ENCODE results near the gene ZBTB3.
"Not testable (repeated sequence)": the region's sequence is repeated elsewhere in the genome, so short reads cannot be mapped to it uniquely, and the experiment has no call there.

The ZBTB3 gene

GRCh38 chr11:62737196-62737595, 16.8 kb downstream of the ZBTB3 start:
- no peak overlapping the region for H3K4me3 ChIP-seq (ENCODE audit: control insufficient read depth, low read depth, low read length)
- TF ChIP-seq, protein P1, sequence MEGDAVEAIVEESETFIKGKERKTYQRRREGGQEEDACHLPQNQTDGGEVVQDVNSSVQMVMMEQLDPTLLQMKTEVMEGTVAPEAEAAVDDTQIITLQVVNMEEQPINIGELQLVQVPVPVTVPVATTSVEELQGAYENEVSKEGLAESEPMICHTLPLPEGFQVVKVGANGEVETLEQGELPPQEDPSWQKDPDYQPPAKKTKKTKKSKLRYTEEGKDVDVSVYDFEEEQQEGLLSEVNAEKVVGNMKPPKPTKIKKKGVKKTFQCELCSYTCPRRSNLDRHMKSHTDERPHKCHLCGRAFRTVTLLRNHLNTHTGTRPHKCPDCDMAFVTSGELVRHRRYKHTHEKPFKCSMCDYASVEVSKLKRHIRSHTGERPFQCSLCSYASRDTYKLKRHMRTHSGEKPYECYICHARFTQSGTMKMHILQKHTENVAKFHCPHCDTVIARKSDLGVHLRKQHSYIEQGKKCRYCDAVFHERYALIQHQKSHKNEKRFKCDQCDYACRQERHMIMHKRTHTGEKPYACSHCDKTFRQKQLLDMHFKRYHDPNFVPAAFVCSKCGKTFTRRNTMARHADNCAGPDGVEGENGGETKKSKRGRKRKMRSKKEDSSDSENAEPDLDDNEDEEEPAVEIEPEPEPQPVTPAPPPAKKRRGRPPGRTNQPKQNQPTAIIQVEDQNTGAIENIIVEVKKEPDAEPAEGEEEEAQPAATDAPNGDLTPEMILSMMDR (conservative IDR thresholded peaks at IDR 0.05; ENCODE audit: control insufficient read depth, insufficient read depth, low read depth, low read length) = no peak
- no peak for DNase-seq (ENCODE audit: low read depth)

DNA sequence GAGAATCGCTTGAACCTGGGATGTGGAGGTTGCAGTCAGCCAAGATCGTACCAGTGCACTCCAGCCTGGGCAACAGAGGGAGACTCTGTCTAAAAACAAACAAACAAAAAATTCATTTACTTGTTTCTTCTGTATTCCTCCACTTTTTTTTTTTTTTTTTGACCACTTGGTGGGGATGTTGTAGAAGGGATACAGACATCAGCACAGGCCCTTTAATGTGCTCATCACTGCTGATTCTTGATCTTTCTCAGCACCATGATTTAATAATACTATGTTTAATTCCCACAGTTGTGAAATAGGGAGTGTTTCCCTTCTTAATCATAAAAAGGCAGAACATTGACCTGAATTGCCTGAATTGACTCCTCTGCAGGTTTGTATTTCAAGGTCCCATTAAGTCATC, 21.1 kb downstream of the ZBTB3 start:
- peak; percentile 72 for DNase-seq (ENCODE audit: low read depth)
- no peak overlapping the region for H3K4me3 ChIP-seq (ENCODE audit: control insufficient read depth, low read depth, low read length)
- TF ChIP-seq, protein P1 (conservative IDR thresholded peaks at IDR 0.05; ENCODE audit: control insufficient read depth, insufficient read depth, low read depth, low read length) = peak; percentile 31

GRCh38 chr11:62730076-62730475, 23.9 kb downstream of the ZBTB3 start:
- not testable (repeated sequence) for DNase-seq (ENCODE audit: low read depth)
- peak overlapping the region; percentile 98 for H3K4me3 ChIP-seq (ENCODE audit: control insufficient read depth, low read depth, low read length)

DNA sequence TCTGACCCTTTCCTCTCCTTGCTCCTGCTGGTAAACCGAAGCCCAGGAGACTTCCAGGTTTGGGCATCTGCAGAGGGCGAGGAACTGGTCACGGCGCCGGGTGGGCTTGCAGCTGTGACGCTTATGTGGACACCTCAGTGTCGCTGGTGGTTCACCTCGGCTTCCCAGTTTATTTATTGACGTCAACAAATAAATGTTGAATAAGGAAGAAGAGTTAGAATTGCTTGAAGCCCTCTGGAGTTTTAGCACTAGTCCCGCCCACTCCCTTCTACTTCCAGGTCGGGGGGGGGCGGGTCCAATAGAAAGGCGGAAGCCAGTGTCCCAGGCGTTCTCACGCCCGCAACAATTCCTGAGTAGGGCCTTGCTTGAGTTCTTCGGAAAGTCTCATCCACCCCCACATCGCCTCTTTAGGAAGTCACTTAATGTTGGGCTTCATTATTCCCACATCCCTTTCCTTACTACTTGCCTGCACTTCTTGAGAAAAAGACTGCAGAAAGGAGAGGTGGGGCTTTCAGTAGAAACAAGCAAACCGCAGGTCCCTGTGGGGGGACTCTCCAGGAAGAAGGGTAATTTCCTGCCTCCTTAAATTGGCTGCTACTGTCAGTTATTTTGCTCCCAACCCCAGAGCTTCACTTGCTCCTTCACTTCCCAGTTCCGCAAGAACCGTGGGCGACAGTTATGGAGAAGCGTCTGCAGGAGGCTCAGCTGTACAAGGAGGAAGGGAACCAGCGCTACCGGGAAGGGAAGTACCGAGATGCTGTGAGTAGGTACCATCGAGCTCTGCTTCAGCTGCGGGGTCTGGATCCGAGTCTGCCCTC, 25.6 kb downstream of the ZBTB3 start, which contains the start of gene TTC9C:
Gene TTC9C (plus strand): TSS at position 316 of the 818 bp plus-strand sequence. CDS start 363 bp downstream, at position 679.
- DNase-seq (ENCODE audit: low read depth) = peak; percentile 87
- H3K4me3 ChIP-seq (ENCODE audit: control insufficient read depth, low read depth, low read length) = peak within 1 kb of the TSS; percentile 98
- TF ChIP-seq, protein P1 (conservative IDR thresholded peaks at IDR 0.05; ENCODE audit: control insufficient read depth, insufficient read depth, low read depth, low read length) = no peak

DNA sequence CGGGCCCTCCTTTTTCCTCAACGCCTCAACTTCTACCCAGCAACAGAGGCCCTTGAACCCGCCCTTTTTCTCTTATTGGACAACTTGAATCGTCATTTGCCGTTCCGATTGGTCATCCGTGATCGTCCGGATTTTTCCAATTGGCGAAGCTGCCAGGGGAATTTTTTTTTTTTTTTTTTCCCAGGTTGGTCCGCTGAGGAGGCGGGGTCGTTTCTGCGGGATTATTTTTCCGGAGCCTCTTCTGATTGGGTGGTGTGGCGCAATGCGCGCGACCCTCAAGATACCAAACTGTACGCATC, 26.1 kb downstream of the ZBTB3 start:
- TF ChIP-seq, protein P1 (conservative IDR thresholded peaks at IDR 0.05; ENCODE audit: control insufficient read depth, insufficient read depth, low read depth, low read length) = no peak
- peak; percentile 98 for DNase-seq (ENCODE audit: low read depth)
- peak overlapping the region; percentile 98 for H3K4me3 ChIP-seq (ENCODE audit: control insufficient read depth, low read depth, low read length)

DNA sequence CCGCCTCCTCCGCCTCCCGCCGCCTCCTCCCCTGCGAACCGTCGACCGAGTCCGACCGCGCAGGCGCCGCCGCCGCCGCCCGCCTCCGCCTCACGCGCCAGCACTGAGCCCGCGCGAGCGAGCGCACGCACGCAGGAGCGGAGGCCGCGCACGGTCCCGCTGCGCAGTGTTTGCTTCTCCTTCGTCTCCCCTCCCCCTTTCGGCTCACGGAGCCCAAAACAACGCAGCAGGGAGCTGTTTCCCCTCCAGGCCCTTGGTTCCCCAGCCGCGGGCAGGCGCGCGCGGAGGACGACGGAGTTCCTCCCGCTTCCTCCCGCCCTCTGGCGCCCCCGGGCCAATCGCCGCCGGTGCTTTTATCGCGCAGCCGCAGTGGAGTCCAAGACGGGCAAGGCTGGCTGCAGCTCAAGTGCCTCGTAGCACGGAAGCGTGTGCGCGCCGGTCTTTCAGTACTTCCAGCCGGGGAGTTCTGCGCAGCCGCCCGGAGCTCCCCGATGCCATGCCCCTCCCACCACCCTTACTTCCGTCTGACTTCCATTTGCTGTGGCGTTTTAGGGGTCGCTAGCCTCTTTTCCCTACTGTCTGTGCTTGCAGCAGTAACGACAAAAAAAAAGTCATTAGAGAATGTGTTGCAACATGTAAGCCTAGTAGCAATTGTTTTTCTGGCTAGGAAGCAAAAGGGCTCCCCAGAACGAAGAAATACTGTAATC, 26.6 kb downstream of the ZBTB3 start, which contains the start of gene HNRNPUL2:
Gene HNRNPUL2 (minus strand): TSS at position 293 of the 707 bp plus-strand sequence. CDS start 301 bp downstream, outside the sequence.
- H3K4me3 ChIP-seq (ENCODE audit: control insufficient read depth, low read depth, low read length) = peak within 1 kb of the TSS; percentile 98
- TF ChIP-seq, protein P1 (conservative IDR thresholded peaks at IDR 0.05; ENCODE audit: control insufficient read depth, insufficient read depth, low read depth, low read length) = no peak
- DNase-seq (ENCODE audit: low read depth) = peak; percentile 99

GRCh38 chr11:62726915-62727164, 27.1 kb downstream of the ZBTB3 start:
- TF ChIP-seq, protein P1 (conservative IDR thresholded peaks at IDR 0.05; ENCODE audit: control insufficient read depth, insufficient read depth, low read depth, low read length) = no peak
- no peak for DNase-seq (ENCODE audit: low read depth)
- H3K4me3 ChIP-seq (ENCODE audit: control insufficient read depth, low read depth, low read length) = peak overlapping the region; percentile 98
